IPS-11a (cell line): ENCODE measurements around the gene ATPAF1.
"Not testable (repeated sequence)": the region's sequence is repeated elsewhere in the genome, so short reads cannot be mapped to it uniquely, and the experiment has no call there.

ENCODE experiments used
- H3K4me3 ChIP-seq: one replicate; pipeline ENCODE4 v1.5.1; 2013; ENCODE audit warnings: low read depth, low read length, control low read depth

Gene ATPAF1, protein sequence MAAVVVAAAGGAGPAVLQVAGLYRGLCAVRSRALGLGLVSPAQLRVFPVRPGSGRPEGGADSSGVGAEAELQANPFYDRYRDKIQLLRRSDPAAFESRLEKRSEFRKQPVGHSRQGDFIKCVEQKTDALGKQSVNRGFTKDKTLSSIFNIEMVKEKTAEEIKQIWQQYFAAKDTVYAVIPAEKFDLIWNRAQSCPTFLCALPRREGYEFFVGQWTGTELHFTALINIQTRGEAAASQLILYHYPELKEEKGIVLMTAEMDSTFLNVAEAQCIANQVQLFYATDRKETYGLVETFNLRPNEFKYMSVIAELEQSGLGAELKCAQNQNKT

GRCh38 chr1:46667782-46668760 lies at the start of gene ATPAF1:
Gene ATPAF1 (minus strand): TSS chr1:46668364. CDS start chr1:46668322, 42 bp downstream.
- peak within 1 kb of the TSS; percentile 71 for H3K4me3 ChIP-seq

- peak overlapping the region; percentile 83 for H3K4me3 ChIP-seq
Observed at GRCh38 chr1:46717654-46718053, 49.5 kb upstream of the ATPAF1 start.

GRCh38 chr1:46714976-46715375 lies 46.8 kb upstream of the ATPAF1 start:
- H3K4me3 ChIP-seq = no peak overlapping the region

GRCh38 chr1:46708121-46708520 lies 40.0 kb upstream of the ATPAF1 start:
- no peak overlapping the region for H3K4me3 ChIP-seq

- H3K4me3 ChIP-seq = no peak overlapping the region
Observed at GRCh38 chr1:46705408-46705807, 37.2 kb upstream of the ATPAF1 start.

DNA sequence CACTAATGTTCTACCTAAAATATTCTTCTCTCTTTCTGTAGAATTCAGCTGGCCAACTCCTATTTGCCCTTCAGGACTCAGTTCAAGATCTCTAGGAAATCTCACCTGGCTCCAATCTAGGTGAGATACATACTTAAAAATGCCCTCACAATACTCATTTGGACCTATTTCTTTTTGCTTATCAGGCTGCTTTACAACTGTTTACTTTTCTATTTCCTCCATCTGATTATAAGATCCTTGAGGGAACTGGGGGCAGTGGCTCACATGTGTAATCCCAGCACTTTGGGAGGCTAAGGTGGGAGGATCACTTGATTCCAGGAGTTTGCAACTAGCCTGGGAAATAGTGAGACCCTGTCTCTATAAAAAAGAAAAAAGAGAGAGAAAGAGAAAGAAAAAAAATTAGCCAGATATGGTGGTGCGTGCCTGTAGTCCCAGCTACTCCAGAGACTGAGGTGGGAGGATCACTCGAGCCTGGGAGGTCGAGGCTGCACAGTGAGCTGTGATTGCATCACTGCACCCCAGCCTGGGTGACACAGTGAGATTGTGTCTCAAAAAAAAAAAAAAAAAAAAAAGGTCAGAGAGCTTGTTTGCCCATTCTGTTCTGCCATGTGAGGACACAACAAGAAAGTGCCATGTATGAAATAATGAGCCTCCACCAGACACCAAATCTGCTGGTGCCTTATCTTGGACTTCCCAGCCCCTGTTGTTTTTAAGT lies 35.9 kb upstream of the ATPAF1 start:
- no peak overlapping the region for H3K4me3 ChIP-seq

GRCh38 chr1:46699666-46700065 lies 31.5 kb upstream of the ATPAF1 start:
- H3K4me3 ChIP-seq = no peak overlapping the region

- H3K4me3 ChIP-seq = no peak overlapping the region
Observed at GRCh38 chr1:46697053-46697452, 28.9 kb upstream of the ATPAF1 start.

GRCh38 chr1:46694676-46695075 lies 26.5 kb upstream of the ATPAF1 start:
- H3K4me3 ChIP-seq = not testable (repeated sequence)

DNA sequence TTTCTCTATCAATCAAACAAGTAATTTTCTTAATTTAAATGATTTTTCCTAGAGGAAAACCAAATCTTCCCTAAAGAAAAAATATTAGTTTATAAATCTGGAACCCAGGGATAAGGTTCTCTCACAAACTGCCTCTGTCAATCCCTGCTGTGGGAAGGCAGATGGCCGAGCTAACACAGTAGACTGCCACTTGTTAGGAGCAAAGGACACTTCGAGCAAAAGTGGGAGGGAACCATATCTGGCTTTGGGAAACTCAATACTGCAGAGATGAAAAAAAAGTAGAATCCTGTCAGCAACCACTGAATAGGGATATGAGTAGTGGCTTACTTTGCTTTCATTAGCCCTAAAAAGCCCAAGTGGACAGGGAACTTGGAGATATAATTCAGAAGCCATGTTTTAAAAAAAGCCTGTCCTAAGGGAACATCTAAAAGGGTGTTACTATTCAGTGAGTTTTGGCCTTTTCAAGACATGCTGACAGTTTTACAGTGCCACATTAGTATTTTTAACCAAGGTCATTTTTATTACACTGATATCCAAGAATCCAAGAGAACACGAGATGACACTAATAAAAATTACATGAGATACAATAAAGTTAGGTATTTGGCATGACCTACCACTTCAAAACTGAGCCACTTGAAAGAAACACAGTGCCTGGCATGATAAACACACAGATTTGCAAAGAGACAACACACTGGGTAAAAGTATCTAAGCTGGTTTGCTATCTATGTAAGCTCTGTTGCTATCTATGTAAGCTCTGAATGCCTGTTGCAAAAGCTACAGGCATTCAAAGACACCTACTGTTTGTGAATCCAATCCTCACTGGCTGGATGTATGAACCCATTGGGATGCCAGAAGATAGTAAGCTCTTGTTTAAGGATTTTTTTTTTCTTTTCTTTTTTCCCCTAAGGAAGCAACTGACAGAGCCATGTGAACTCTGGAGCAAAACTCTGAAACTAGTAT lies 24.9 kb upstream of the ATPAF1 start:
- no peak overlapping the region for H3K4me3 ChIP-seq

DNA sequence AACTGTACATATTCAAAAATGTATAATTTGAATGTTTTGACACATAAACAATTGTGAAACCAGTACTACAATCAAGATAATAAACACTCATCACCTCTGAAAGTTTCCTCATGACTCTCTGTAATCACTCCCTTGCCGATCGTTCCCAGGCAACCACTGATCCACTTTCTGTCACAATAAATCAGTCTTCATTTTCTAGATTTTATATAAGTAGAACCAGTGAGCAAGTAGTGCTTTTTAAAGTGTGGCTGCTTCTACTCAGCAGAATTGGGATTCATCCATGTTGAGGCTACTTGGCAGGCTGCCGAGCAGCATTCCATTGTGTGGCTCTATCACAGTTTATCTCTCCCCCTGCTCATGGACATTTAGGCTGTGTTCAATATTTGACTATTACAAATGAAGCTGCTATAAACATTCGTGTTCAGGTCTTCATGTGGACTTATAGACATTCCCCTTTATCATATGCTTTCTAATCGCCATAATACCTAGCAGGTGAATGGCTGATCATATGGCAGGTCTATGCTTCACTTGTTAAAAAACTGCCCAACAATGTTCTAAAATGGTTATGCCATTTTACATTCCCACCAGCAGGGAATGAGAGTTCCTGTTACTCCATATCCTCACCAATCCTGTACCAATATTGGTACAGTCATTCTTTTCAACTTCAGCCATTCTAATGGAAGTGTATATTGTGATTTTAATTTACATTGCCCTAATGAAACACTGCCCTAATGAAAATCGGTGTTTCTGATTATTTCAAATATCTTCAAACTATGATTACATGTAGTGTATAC lies 24.0 kb upstream of the ATPAF1 start:
- no peak overlapping the region for H3K4me3 ChIP-seq

- H3K4me3 ChIP-seq = no peak overlapping the region
Observed at GRCh38 chr1:46690931-46691421, 22.8 kb upstream of the ATPAF1 start.

DNA sequence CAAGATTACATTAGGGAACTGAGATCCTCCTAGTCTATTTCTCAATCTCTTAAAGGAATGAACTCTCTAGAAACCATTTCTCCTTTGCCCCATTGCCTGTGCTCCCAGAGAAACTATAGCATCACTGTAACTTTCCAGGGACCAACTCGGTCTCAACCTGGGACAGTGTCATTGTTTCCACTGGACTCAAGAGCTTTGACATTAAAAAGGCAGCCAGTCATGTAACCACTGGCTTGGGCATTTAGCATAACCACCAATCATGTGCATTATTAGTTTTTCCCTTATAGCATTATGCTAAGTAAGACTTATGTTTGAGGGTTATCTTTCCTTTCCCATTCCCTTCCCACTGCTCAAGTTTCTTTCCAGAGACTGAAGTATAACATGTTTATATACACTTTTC lies 21.7 kb upstream of the ATPAF1 start:
- no peak overlapping the region for H3K4me3 ChIP-seq

GRCh38 chr1:46689356-46689755 lies 21.2 kb upstream of the ATPAF1 start:
- H3K4me3 ChIP-seq = no peak overlapping the region

- H3K4me3 ChIP-seq = no peak overlapping the region
Observed at GRCh38 chr1:46687921-46688509, 19.9 kb upstream of the ATPAF1 start.

DNA sequence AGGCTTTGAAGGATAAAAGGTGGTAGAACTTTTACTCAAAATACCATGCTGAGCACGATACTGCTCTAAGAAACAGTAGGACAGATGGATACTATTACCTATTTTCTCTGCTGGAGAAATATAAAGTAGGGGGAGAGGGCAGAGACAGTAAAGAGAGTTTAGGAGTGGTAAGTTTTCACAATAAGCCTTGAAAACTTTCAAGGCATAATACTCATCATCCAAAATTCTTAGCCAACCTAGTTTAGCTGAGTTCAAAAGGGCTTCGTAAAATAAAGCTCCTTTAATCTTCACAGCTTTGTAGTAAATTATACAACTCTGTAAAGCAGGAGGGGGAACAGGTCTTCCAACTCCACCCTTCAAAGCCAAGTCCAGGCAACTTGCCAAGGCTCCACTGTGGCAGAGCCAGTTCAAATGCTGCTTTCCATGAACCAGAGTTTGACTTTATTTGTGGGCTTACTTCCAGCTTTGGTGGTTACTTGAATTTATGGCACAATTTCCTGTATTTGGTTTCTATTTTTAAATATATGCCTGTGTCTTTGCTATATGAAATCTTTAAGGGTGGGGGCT lies 19.0 kb upstream of the ATPAF1 start:
- H3K4me3 ChIP-seq = no peak overlapping the region

DNA sequence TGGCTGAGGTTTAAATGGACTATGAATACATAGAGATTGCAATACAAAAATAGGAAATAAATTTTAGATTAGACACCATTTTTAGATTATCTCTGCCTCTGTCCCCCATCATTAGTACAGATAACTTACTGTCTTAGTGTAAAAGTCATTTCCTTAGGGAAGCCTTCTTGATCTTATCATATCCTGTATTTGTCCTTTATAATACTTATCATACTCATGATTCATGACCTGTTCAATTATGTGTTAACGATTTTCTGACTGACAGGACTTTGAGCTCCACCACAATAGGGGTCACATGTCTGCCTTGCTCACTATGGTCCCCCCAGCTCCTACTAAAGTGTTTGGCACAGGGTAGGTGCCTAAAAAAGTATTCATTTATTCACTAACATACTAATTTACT lies 18.1 kb upstream of the ATPAF1 start:
- H3K4me3 ChIP-seq = no peak overlapping the region

GRCh38 chr1:46684670-46685069 lies 16.5 kb upstream of the ATPAF1 start:
- no peak overlapping the region for H3K4me3 ChIP-seq
